COLO668 (cell line): Measurements from ENCODE around the gene FIGLA.

Source experiments
- DNase-seq: peaks from one replicate; lab custom pipeline; 2025; ENCODE audit not compliant: unreplicated experiment; lab: John Stamatoyannopoulos, UW

Gene FIGLA

DNA sequence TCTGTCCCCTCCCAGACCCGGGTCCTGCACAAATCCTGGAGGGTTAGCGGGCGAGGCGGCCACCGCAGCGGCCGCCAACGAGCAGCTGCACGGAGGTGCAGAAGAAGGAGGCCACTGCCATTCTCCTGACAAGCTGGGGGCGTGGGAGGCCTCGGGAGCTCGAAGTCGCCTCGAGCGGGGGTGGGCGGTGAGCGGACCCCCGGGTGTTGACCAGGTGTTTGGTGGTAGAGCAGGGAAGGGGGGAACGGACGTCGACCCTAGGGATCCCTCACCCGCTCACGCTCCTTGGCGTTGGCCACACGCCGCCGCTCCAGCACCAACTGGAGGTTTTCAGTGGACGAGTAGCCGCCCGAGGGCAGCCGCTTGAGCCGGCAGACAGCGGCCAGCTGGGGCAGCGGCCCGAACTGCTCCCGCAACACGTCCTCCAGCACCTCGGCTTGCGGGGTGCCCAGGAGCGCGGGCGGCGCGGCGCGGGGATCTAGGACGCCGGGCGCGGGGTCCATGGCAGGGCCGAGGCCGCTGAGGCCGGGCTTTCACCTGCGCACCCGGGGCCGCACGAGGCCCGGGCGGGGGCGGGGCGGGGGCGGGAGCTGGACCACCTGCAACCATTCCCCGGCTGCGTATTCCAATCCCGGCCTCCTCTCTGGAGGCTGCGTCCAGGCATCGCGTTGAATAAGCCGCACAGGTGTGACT is at the start of gene FIGLA:
Gene FIGLA (minus strand): TSS at position 508 of the 693 bp plus-strand sequence. CDS start 5 bp downstream, at position 503.
- DNase-seq: peak; percentile 47

DNA sequence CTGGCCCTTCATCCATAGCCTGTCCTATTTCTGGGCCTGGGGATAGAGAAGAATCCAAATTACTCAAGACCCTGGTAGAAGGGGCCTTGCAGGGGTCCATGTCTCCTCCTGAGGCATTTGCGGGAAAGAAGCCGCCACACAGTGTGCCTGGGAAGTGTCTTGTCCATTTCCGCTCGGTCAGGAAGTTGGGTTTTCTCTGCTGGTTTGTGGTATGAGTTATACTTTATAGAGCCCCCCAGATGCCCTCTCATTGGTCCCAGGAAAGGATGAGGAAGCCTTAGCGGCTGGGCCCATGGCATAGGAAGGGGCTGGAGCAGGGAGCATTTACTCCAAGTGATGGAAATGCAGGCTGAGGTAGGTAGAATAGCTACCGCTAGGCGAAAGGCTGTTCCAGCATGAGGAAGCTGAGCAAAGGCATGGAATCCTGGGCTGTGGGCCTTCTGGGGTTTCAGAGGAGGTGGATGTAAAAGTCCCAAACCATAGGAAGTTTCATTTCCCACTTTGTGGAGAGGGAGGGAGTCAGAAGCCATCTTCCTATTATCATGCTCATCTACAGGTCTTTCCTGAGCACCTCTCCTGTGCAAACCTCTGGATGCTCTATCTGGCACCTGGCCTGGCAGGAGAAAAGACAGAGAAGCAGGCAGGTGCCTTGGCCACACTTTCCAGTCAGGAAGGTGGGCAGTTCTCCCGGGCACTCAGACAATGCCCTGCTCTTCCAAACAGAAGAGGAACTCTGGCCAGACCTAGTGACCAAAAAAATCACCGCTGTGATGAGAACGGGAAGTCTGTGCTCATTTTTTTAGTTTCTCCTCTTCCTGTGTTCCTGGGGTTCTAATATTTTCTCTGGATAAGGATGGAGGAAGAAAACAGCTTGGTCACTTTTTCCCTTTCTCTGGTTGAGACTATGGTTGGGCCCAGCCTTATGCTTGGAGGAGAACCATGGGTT is 47.8 kb upstream of the FIGLA start:
- no peak for DNase-seq

DNA sequence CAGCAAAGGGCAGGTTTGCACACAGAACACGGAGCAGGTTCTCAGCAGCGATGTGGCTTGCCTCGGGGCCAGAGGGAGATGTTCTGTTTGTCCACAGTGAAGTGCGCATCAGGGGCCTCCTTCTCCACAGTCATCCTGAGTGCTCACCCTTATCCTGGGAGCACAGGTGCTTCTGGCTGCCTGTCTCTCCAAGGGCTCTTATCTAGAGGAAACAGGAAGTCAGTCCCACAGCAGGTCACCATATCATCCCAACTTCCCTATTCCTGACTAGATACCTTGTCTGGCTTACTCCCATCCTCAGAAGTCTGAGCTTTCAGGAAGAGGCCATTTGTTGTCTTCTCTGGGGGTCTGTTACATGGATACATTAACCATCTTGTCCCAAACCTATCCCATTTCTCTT is 45.2 kb upstream of the FIGLA start, which contains the start of gene CD207:
Gene CD207 (minus strand): TSS at position 174 of the 400 bp plus-strand sequence. CDS start 40 bp downstream, at position 134.
- DNase-seq: no peak

DNA sequence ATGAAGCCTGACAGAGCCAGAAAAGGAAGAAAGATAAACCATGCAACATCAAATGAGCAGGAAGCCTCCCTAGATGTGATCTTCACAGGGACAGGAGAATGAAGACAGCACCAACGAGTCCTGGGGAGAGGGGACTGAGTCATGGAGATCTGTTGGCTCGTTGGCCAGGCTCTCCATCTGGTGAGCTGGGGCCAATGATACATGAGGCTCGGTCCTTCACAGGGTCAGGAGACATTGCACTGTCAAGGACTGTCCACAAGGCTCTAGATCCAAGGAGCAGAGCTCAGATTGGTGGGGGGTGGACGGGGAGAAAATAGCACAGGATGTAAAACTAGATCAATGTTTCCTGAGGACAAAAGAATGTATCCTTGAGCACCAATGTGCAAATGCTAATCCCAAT is 44.4 kb upstream of the FIGLA start:
- DNase-seq: no peak

DNA sequence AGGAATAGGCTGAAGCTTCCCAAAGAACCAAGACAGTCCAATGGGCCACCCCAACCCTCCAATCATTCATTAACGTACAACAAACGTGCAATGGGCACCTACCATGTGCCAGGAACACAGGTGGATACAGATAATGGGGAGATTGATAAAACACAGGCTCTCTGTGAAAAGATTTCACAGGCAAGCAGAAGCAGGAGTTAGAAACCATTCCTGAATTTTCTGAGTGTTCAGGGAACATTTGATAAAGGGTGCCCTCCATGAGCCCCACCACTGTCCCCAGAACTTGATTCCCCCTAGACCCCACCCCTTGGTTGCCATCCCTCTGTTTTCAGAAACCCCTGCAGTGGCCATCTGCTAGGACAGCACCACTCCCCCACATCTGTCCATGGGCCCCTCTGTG is 43.7 kb upstream of the FIGLA start:
- no peak for DNase-seq

GRCh38 chr2:70833246-70833645 is 42.8 kb upstream of the FIGLA start:
- no peak for DNase-seq

DNA sequence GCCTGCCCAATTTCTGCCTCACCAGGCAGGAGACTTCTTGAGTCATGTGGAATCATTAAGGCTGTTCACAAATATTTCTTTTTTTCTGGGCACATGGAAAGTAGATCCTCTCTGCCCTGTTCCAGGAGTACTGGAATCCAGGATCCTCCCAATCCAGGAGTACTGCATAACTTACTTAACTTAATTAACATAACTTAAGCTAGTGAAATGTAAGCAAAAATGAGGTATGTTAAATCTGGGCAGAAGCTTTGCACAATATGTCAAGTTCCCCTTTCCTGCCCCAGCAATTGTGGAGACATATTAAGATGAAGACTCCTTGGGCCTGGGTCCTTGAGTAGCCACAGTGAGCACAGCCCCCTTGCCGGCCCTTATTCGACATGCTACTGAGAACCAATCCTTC is 41.9 kb upstream of the FIGLA start:
- DNase-seq: no peak

DNA sequence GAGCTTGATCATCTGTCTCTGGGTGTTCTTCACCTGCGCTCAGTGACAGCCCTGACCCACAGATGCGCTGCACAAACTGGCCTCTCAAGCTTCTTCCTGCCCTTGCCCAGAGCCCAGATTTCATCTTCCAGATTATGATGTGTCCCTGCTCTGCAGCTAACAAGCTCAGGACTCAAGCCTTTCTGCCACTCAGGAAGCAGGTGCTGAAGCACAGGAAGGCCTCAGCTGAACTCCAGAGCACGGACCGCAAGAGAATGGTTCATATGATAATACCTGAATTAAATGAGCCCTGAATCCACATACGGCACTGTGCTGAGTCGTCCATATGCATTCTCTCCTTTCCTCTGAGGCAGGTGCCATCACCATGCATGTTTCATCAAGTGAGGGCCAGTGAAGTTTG is 41.4 kb upstream of the FIGLA start:
- DNase-seq: no peak

DNA sequence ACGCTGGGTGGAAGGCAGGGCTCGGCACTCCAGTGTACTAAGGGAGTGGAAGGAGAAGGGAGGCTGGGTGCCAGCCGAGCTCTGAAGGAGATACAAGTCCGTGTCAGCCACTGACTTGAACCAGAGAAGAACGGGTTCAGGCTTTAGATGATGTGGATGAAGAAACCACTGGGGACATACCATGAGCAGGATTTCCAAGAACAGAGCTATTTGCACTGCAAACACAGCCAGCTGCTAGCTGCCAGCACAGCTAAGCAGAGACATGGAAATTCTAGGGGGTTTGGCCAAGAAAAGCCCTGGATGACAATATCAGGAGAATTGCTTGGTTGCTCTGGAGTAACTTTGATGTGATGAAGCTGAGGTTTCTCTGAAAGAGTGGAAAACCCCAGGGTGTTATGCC is 39.9 kb upstream of the FIGLA start:
- no peak for DNase-seq

DNA sequence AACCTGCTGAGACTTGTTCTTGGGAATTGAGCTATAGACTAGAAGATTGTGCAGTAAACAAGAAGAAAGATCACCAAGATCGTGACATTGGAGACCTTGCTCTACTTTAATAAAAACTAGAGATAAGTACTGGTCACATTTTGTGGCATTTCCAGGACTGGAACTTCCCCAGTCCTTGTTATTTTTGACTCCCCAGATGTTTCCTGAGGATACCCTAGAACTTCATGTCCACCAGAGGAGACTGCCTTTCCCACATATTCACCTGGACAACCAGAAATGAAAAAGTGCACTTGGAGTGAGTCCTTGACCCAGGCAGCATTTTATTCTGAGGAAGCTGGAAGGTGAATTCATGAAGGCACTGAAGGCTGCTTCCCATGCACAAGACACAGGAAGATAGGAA is 39.5 kb upstream of the FIGLA start:
- no peak for DNase-seq

GRCh38 chr2:70828914-70829824 is 38.7 kb upstream of the FIGLA start:
- no peak for DNase-seq

DNA sequence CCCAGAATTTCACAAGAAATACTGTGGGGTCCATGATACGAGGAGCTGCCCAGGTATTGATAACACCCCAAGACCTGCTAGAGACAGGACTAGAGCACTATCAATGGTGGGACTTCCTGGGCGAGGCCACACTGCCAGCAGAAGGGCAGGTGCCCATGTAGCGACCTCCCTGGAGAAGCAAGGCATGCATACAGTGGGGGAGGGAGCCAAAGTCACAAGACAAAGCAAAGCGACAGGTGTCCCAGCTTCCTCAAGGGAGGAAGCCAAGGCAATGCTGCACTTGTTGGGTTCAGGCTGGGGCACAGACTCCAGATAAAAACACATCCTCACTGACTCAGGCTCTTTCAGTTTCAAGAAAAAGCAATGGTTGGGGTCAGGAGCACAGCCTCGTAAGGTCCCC is 37.7 kb upstream of the FIGLA start:
- DNase-seq: peak; percentile 17

DNA sequence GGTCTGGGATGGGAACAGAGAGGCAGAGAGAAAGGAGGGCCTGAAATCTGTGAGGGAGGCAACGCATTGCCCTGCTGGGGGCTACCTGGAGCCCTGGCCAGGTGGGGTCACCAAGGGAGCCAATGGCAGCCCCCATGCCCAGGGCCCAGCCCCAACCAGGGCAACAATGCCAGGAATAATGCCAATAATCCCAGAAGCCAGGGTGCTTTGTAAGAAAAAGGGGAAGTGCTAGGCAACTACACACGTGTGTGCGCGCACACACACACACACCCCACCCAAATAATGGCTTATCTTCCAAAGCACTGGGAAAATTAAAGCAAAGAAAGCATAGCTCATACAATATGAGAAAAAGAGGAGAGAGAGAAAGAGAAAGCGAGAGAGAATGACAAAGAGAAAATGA is 36.9 kb upstream of the FIGLA start:
- DNase-seq: no peak

GRCh38 chr2:70826696-70827350 is 36.4 kb upstream of the FIGLA start:
- DNase-seq: no peak

- no peak for DNase-seq
Measured at GRCh38 chr2:70823249-70823648, 32.8 kb upstream of the FIGLA start.

- no peak for DNase-seq
Measured at GRCh38 chr2:70822843-70823242, 32.4 kb upstream of the FIGLA start.

DNA sequence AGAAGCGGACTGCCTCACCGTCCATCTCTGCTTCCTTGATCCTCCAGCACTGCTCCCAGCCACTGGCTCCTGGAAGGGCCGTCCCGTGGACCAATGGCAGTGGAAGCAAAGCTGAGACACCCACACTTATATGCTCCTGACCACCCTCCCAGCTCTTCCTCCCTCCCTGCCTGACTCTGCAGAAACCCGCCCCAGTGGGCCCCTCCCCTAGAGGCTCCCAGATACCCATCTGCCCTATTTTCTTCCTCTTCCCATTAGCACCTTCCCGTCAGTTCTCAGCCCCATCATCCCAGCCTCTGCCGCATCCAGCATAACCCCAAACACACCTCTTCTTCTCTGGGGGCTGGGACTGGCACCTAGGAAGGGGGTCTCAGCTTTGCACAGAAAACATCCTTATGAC is 30.1 kb upstream of the FIGLA start, which contains the start of gene CLEC4F:
Gene CLEC4F (minus strand): TSS at position 101 of the 400 bp plus-strand sequence. CDS start 76 bp downstream, at position 25.
- DNase-seq: no peak

DNA sequence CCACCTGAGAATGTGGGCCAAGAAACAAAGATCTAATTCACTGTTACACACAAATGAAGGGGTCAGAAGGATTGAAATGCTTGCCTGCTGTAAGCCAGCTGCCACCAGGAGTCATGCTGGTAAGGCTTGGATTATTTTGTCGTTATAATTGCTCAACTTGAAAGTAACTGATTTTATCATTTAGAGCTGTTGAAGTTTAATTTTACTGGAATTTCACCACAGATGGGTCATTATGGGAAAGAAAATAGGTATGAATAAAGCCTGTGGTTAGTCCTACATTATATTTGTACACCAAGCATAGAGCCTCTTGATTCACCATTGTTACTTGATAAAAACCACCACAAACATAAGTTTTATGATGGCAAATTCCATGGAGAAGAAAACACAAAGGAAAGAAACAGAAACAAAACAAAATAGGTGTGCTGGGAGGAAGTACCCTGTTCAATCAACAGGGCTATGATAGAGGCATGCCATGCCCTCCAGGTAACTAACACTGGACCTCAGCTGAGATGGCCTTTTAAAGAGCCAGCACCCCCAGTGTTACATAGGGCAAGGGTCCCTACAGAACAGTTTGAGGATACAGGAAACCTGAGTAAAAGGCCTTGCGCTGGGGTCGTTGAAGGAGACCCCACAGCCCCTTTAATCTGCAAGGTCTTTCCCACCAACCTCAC is 27.0 kb upstream of the FIGLA start:
- no peak for DNase-seq

DNA sequence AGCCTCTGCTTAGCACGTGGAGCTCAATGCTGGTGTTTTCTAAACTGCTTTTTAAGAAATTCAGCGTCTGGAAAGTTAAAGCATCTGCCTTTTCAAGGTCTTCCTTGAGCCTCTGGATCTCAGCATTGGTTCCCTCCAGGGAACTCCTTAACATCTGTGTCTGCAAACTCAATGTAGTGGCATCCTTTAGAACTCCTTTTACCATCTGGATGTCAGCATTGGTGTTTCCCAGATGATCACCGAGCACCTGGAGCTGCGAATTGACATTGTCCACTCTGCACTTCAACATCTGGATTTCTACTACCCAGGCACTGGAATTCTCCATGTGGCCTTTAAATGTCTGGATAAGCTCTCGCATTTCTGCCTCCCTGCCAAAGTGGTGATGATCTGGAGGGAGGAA is 26.3 kb upstream of the FIGLA start:
- DNase-seq: no peak
